Measurements from ENCODE around the gene SLC2A6.

SLC2A6 gene

DNA sequence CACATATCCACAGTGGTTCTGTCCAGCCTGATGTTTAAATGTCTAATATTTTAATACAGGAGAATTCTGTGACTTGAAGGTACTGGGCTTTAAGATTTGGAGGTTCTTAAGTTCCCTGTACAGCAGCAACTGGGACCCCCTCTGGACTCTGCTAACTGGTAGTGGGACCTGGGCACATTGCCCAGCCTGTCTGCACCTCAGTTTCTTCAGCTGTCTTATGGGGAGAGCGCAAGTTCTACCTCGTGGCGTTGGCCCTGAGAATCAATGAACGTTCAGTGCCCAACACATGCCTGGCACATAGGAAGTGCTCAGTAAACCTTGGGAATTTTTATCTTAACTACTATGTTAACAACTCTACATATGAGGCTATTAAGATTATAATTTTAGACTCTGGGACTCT lies 1.4 kb downstream of the SLC2A6 start:
- DNase-seq (ENCODE audit: low read depth in 2 of 2), result no peak

DNA sequence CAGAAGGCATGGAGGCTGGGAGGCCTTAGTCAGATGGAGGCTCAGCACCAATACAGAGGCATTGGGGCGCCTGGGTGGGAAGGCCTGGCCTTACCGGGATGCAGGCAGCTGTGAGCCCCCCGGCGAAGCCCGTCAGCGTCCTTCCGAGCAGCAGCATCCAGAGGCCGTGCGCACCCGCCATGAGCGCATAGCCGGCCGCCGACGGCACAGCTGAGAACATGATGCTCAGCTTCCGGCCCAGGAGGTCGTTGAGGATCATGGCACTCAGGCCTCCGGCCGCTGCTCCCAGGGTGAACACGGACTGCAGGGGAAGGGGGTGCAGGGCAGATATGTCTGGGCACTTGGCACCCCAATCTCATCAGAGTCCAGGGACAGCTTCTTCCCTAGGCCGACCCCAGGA lies 2.0 kb downstream of the SLC2A6 start:
- no peak for DNase-seq (ENCODE audit: low read depth in 2 of 2)

DNA sequence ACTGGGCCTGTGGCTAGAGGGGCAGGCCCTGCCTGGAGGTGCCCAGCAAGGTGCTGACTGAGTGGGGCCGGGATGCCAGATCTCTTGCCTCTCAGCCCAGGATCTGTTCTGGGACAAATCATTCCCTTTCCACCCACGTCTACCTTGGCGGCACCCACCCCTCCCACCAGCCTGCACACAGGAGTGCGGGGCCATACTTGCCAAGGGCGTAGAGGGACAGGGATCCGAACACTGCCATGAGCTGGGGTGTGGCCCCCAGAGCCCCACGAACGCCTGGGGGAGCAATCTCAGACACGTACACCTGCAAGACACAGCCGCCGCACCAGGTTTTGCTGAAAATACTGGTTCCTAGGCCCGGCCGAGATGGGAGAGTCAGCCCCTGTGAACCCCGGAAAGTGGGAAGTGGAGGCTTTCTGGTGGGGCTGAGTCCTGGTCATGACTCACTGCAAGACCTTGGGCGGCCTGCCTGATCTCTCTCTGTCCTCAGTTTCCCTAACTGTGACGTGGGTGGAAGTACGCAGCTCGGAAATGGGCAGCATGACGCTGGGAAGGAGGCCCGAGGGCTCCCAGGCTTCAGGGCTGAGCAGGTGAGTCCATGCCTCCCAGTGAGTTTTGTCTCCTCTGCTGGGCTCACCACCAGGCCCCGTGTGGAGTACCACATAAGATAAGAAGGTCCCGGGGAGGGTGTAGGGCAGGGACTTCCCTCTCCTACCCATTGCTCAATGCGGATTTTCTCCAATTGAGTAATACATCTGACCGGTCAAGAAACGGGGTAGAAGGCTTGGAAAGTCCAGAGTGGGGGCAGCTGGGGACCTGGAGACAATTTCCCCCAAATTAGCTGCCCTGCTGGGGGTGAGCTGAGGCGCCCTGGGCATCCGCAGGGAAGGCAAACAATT lies 2.6 kb downstream of the SLC2A6 start:
- no peak for DNase-seq (ENCODE audit: low read depth in 2 of 2)

DNA sequence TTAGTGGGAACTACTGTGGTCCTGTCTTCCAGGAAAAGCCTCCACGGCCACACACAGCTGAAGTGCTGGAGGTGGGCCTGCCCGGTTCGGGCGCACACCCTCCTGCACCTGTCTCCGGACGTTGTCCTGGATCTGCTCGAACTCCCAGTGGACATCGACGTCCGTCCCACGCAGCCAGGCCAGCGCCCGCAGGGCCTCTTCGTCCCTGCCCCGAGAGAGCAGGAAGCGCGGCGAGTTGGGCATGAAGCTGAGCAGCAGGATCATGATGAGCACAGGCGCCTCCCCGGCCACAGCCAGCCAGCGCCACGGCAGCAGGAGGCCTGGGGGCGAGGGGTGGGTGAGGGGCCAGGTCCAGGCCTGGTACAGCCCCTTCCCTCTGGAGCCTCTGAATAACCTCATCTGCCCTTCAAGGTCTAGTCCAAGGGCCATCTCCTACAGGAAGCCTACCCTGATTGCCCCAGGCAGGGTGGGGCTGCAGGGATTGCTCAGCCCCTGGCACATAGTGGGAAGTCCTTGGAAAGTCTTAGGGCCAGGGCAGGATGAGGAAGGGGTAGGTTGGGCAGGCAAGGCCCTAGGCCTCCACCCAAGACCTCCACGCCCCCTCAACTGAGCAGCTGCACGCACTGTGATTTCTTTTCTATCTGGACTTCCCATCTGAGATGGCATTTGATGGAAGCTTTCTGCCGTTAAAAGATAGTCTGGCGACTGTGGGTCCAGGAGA lies 3.4 kb downstream of the SLC2A6 start:
- DNase-seq (ENCODE audit: low read depth in 2 of 2), result no peak

DNA sequence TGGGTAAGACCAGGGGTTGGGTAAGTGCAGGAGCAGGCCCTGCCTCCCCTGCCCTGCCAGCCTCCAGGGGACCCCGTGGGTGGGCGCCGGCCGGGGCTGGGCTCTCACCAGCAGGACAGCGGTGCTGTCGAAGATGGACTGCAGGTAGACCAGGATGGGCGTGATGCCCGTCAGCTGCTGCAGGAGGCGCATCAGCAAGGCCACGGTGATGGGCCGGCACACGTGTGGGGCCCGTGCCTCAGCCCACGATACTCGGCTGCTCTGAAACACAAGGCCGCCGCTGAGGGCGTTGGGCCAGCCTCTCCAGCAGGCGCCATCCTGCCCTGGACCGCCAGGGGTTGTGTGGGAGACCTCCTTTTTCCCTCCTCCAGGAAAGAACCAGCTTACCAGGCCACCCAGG lies 4.0 kb downstream of the SLC2A6 start:
- no peak for DNase-seq (ENCODE audit: low read depth in 2 of 2)

DNA sequence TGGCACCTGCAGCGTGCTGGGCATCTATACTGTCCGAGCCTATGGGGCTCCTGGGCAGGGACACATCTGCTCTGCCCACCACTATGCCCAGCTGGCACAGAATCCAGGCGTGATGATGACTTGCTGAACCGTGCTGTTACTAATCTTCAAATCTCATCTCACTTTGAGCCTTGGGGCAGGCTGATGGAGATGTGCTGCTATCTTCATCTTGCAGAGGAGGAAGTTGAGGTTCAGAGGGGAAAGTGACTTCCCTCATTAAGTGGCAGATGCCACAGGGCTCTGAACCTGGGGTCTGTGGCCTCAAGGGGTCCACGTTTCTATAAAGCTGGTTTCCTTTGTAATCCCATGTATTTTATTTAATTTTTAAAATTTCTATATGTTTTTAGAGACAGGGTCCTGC lies 4.7 kb downstream of the SLC2A6 start:
- DNase-seq (ENCODE audit: low read depth in 2 of 2), result no peak

DNA sequence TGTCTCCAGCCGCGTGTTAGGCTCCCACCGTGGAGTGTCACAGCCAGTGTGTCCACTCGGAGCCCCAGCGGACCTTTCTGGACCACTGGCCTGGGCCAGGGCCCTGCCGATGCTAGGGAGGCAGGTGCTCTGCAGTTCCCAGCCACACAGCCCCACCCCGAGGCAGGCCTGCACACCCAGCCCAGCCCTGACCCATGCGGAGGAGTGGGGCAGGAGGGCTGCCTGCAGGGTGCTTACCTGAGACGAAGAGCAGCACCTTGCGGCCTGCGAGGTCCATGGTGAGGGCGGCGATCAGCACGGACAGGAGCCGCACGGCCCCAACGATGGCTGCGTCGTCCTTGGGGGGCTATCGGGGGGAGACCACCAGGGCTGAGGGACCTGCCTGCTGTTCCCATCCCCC lies 5.2 kb downstream of the SLC2A6 start:
- no peak for DNase-seq (ENCODE audit: low read depth in 2 of 2)

DNA sequence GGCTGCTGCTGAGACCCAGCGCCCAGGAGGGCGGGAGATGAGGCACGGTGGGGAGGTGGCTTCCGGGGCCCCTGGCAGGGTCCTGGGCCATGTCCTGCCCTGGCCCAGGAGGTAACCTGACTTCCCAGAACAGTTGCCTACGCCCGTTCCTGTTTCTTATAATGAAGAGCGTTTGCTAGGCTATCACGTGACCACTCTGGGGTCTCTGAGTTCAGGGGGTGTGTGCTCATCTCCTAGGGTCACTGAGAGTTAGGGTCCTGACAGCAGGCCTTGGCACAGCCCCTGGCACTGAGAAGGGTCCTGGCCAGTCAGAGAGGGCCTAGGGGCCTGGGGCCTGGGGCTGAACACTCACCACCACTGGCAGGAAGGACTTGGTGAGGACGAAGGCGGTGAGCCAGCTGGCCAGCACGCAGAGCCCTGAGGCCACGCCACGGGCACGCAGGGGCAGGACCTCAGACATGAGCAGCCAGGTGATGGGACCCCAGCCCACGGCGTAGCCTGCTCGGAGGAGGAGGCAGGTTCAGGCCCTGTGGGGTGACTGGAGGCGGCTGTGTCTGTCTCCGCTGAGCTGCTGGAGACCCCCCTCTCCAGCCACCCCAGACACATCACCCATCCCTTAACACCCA lies 6.0 kb downstream of the SLC2A6 start:
- DNase-seq (ENCODE audit: low read depth in 2 of 2), result no peak

DNA sequence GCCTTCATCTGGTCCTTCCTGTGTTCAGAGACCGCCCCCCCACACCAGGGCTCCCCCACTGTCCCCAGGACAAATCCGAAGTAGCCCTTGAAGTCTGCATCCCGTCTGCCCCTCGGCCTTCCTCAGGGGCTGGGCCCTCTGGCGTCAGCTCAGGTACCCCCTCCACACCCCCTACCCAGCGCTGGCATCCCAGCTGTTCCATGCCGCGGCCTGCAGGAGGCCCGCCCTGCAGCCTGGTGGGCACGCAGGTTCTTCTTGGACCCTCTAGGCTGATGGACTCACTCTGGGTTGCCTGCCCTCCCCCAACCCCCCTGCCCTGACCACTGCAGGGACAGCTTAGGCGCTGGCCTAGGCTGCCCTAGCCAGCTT lies 6.6 kb downstream of the SLC2A6 start:
- no peak for DNase-seq (ENCODE audit: low read depth in 2 of 2)

DNA sequence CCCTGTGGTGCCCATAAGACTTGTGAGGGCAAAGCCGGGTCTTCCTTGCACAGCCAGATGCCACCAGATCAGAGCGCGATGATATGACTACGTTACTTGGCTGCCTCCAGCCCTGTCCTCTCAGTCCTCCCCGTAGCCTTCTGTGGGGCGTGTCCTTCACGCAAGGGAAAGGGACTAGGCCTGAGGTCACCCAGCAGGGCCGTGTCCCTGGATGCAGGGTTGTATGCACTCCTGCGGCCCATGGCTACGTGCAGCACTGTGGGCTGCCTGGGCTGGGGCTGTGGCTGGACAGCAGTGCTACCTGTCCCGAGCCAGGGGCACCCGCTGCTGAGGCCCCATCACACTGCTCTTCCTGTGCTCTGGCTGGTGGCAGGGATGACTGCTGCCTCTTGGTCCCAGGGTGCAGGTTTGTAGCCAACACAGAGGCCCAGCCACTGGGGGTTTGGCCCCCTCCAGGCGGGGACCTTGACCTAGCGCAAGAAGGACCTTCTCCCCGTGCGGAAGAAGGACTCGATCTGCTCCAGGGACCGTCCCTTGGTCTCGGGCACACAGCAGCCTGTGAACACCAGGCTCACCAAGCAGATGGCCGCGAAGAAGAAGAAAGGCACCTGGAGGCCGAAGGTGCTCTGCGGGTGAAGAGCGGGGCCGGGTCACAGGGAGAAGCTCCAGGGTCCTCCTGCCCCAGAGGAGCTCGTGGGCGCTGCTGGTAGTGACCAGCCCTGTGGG lies 7.2 kb downstream of the SLC2A6 start:
- no peak for DNase-seq (ENCODE audit: low read depth in 2 of 2)

DNA sequence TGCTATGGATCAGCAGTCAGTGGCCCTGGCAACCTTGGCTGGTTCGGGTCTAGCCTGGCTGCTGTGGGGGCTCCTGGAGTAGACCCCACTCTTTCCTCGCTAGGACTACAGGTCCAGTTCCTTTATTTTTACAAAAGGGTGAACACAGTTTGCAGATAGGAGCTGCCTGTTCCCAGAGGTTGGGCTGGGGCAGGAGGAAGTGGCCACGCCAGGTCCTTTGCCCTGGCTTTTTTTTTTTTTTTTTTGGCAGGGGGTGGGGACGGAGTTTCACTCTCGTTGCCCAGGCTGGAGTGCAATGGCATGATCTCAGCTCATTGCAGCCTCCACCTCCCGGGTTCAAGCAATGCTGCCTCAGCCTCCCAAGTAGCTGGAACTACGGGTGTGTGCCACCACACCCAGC lies 7.9 kb downstream of the SLC2A6 start:
- DNase-seq (ENCODE audit: low read depth in 2 of 2), result no peak

DNA sequence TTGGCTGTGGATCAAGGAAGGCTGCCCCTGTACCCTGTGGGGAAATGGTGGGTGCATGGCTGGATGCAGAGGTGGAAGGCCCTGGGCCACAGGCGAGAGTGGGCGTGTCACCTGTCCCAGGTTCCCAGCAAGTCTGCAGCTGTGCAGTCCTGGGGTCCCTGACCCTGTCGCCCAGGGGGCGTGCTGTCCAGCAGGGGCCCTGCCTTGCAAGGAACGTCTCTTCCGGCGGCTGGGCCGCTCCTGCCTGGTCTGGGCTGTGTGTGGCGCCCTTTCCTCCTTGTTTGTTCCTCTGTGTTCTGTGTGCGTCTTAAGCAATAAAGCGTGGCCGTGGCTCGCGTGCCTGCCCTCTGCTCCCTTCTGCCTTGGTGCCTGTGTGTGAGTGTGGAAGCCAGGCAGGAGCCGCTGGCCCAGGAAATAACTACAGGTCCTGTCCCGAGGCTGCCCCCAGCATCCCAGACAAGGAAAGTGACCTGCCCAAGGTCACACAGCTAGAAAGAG lies 8.4 kb downstream of the SLC2A6 start:
- no peak for DNase-seq (ENCODE audit: low read depth in 2 of 2)

DNA sequence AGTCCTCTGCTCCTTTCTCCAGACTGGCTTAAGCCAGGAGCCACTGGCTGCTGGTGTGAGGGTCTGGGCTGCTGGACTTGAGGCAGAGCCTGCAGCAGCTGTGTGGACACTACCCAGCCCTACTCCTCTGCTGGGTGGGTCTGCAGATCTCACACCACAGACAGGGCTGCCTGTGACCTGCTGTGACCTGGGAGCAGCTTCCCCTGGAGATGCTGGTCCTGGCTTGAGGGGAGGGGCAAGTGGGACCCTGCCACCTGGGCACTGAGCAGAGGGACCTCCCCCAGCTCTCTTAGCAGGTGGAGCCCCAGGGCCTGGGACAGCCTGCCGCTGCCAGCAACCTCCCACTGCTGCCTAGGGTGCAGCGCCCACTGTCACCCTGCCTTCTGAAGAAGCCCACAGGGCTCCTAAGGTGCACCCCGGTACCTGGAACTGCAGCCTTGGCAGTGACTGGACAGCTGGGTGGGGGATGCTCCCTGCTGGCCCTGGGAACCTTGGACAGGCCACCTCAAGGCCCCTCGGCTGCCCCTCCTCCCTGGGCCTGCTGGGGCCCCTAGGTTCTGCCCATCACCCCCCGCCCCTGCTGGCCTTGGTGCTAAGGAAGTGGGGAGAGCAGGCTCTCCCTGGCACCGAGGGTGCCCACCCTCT lies 10.0 kb downstream of the SLC2A6 start:
- DNase-seq (ENCODE audit: low read depth in 2 of 2), result no peak

DNA sequence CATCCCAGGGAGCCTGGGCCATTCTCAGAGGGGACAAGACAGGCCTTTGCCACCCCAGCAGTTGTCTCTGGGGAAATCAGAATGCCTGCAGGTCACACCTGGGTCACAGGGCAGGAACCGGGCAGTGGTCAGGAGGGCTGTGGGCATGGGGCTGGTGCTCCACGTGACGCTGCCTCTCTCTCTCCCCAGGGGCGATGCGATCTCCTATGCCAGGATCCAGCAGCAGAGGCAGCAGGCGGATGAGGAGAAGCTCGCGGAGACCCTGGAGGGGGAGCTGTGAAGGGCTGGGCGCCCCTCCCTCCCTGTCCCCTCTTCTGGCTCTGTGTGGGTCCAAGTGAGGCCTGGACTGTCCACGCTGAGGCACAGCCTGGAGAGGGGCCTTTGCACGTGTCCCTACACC lies 10.5 kb downstream of the SLC2A6 start:
- DNase-seq (ENCODE audit: low read depth in 2 of 2), result no peak

DNA sequence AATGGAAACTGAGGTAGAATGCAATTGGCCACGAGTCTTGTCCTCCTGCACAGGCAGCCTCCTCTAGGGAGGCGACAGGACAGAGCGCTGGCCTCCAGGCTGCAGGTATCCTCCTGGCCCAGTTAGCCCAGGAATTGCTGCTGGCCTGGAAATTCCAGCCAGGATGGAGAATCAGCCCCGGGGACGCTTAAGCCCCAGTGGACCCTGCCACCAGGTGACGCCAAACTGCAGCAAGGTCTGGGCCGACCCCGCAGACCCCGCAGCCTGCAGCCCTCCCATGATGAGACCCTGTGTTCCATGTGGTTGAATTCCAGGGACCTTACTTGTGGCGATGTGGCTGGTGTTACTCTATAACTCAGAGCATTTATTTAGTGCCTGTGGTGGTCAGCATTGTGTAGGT lies 11.8 kb downstream of the SLC2A6 start:
- DNase-seq (ENCODE audit: low read depth in 2 of 2), result no peak

DNA sequence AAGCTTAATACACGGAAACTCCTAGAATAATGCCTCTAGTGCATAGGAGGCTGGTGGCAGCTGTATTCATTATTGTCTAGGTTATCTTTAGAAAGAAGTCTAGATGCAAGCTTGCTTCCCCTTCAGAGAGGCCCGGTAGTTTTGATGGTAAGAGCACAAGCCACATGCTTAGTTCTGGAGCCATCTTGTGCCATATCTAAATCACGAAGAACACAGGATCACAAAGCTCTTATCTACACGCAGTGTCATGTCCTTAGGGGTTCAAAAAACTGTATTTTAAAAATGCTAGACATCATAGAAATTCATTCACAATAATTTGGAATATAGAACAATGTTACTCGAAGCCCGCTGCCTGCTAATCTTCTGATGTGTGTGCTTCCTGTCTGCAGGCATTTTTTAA lies 12.9 kb downstream of the SLC2A6 start:
- no peak for DNase-seq (ENCODE audit: low read depth in 2 of 2)

DNA sequence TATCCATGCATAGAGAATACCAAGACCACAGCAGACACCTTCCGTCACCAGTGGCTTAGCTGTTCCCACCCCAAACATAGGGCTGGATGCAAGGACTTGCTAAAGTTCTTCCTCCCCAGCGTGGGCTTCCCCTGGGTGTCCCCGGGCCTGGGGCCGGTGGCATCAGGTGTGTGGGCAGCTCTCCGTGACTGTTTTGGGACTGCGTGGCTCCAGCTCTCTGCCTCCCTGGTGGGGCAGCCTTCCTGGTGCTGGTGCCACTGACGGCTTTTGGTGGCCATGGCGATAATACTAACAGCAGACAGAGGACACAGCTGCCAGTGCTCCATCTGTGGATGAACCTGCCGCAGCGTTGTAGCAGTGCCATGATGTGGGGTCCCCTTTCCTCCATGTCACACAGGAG lies 14.3 kb downstream of the SLC2A6 start:
- no peak for DNase-seq (ENCODE audit: low read depth in 2 of 2)

DNA sequence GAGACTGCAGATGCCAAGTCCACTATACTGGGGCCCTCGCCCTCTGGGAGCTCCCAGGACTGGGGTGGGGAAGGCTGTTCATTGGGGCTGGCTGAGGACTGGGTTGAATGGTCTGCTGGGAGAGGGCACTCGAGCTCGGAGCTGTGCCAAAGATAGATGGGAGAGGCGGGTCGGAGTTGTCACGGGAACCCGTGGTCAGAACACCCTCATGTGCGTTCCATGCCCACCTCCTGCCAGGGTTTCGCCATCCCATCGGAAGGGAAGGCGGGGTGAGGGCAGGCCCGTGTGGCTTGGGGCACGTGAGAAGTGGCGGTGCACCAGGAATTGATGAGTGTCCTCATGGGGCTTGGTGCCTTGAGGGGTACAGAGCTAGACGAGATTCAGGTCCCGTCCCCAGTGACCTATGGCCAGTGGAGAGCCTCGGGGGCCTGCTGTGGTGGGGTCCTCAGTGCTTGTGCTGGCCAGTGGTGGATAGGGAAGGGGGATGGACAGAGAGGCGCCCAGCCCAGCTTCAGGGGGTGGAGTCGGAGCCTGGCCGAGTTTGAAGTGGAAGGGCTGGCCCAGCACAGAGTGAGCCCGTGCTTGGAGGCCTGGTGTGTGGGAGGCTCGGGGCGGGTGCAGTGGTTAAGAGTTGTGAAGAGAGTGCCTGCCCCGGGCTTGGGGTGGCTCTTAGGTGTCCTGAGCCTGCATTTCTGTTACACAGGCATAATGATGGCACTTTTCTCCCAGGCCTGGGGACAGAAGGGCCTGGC lies 14.9 kb downstream of the SLC2A6 start:
- no peak for DNase-seq (ENCODE audit: low read depth in 2 of 2)

DNA sequence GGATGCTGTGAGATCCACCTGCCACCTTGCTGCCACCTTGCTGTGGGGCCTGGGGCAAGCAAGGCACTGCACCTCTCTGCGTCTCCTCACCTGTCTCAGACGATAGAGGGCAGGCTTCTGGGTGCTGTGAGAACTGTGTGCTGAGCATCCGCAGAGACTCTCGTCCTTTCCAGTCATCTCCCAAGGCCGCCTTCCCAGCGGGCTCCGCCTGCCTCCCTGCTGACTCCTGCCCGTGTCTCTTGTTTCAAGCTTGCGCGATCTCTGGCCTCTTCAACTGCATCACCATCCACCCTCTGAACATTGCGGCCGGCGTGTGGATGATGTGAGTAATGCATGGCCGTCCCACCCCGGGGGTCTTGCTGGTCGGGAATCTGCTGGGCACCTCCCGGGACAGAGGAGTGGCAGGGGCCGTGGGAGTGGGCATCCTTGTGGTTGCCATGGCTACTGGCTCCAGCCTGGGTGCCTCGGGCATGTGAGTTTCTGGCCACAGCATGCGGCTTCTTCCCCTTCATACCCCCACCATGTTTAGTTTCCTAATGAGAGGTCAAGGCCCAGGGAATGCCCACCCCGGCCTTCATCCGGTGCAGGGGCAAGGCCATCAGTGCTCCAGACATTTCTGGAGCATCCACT lies 15.6 kb downstream of the SLC2A6 start:
- no peak for DNase-seq (ENCODE audit: low read depth in 2 of 2)

DNA sequence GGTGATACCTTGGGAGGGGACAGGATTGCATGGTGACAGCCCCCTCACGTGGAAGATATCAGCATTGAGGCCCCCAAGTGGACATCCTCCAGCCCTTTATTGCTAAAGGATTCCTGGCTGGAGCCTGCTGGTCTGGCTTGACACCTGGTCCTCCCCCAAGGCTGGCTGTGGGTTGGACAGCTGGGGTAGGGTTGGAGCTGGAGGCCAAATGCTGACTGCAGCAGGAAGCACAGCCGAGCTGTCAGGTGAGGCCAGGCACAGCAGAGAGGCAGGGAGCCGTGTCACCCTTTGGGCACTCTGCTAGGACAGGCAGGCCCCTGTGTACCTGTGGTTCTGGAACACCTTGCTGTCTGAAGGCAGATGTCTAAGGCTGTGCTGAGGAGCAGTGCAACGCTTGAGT lies 16.9 kb downstream of the SLC2A6 start:
- no peak for DNase-seq (ENCODE audit: low read depth in 2 of 2)
